Measurements from ENCODE around the gene USPL1. TPM values are rescaled to one million over a fixed set of nuclear protein-coding genes. Genes with fewer than 3 reads are reported as not detected.

Gene USPL1
- total RNA-seq, 4 donors from 2014 or later = 14.2 to 18.4 (median 15.6) TPM

- Histone ChIP-seq H3K4me3 (no peak overlapping the region), H3K36me3 (peaks cover 0 to 53% of the 10 kb centered on the region in 2 donors), H3K27ac (no peak overlapping the region), H3K27me3 (no peaks in the 10 kb centered on the region), H3K4me1 (peaks cover 8 to 15% of the 10 kb centered on the region in 2 donors), H3K9me3 (no peaks in the 10 kb centered on the region)
- intact Hi-C loops (cut with DNase I; ENCODE audit: low total_unique reads) (no loop called here), in situ Hi-C loops (cut with MboI; ENCODE audit: low sequenced_read_pairs in 4 of 4) (no loop called here)
- DNase-seq (no peak), ATAC-seq (no peak)
- TF ChIP-seq CTCF (IDR thresholded peaks at IDR 0.05 in 4 of 5, conservative IDR thresholded peaks at IDR 0.05 in 1 of 5) = no peak
- no peak for TF ChIP-seq POLR2A (IDR thresholded peaks at IDR 0.05)
These were observed 38.5 kb downstream of the USPL1 start for GRCh38 chr13:30656178-30656577.

DNA sequence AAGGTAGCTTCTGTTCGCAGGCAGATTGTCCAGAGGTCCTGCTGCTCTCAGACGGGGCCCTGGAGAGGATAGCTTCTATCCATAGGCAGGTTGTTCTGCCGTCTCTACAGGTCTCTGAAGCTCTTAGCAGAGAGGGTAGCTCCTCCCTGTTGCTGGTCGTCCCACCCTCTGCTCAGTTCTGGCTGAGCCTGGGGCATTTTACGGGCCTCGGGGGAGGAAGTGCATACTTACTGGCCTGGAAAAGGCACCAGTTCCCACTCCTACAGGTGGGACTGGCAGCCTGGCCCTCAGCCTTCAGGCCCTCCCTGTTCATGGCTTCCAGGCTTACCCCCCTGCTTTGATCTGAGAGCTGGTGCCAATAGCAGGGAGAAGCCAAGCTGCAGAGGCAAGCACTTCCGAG, 42.3 kb downstream of the USPL1 start:
- Histone ChIP-seq H3K4me1 (peaks cover 5 to 9% of the 10 kb centered on the region in 2 donors), H3K9me3 (no peaks in the 10 kb centered on the region), H3K27me3 (no peaks in the 10 kb centered on the region), H3K27ac (no peak overlapping the region), H3K36me3 (peaks cover 0 to 38% of the 10 kb centered on the region in 2 donors), H3K4me3 (no peak overlapping the region)
- no peak for ATAC-seq
- in situ Hi-C loops (cut with MboI; ENCODE audit: low sequenced_read_pairs in 4 of 4) (no loop called here), intact Hi-C loops (cut with DNase I; ENCODE audit: low total_unique reads) (no loop called here)
- TF ChIP-seq CTCF (IDR thresholded peaks at IDR 0.05 in 4 of 5, conservative IDR thresholded peaks at IDR 0.05 in 1 of 5) (no peak), POLR2A (IDR thresholded peaks at IDR 0.05) (no peak)
- no peak for DNase-seq

- H3K9me3 ChIP-seq = no peaks in the 10 kb centered on the region
- H3K27ac ChIP-seq = no peak overlapping the region
- intact Hi-C loops (cut with DNase I; ENCODE audit: low total_unique reads) (no loop called here), in situ Hi-C loops (cut with MboI; ENCODE audit: low sequenced_read_pairs in 4 of 4) (no loop called here)
- H3K4me3 ChIP-seq = no peak overlapping the region
- no peaks in the 10 kb centered on the region for H3K27me3 ChIP-seq
- TF ChIP-seq CTCF (IDR thresholded peaks at IDR 0.05 in 4 of 5, conservative IDR thresholded peaks at IDR 0.05 in 1 of 5) (no peak), POLR2A (IDR thresholded peaks at IDR 0.05) (no peak)
- no peak for DNase-seq
- peaks cover 0 to 31% of the 10 kb centered on the region in 2 donors for H3K36me3 ChIP-seq
- peaks cover 5 to 9% of the 10 kb centered on the region in 2 donors for H3K4me1 ChIP-seq
- ATAC-seq = no peak
These were observed 43.1 kb downstream of the USPL1 start for GRCh38 chr13:30660796-30661195.

GRCh38 chr13:30664689-30665275, 47.1 kb downstream of the USPL1 start:
- Histone ChIP-seq H3K4me3 (no peak overlapping the region), H3K27ac (no peak overlapping the region), H3K4me1 (peaks cover under 1 to 7% of the 10 kb centered on the region in 2 donors), H3K9me3 (no peaks in the 10 kb centered on the region), H3K36me3 (no peaks in the 10 kb centered on the region), H3K27me3 (no peaks in the 10 kb centered on the region)
- intact Hi-C loops (cut with DNase I; ENCODE audit: low total_unique reads) (no loop called here), in situ Hi-C loops (cut with MboI; ENCODE audit: low sequenced_read_pairs in 4 of 4) (no loop called here)
- TF ChIP-seq CTCF (IDR thresholded peaks at IDR 0.05 in 4 of 5, conservative IDR thresholded peaks at IDR 0.05 in 1 of 5) (no peak), POLR2A (IDR thresholded peaks at IDR 0.05) (no peak)
- no peak for DNase-seq
- no peak for ATAC-seq

DNA sequence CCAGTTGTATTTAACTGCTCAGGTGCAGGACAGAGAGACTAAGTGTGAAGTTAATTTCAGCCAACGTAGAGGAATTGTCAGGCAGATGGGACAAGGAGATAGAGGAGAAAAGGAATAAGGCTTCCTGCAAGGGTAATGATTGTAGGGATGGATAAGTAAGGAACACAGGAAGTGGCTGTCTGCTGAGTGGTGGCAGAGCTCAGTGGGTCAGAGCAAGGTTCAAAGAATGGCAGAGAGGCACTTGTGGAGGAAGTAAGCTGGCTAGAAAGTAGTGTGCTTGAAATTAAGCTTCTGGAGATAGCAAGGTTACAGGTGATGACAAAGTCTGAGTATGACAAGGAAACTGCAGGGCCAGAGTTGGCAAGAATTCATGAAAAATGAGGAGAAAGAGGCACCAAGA, 47.9 kb downstream of the USPL1 start:
- no peak overlapping the region for H3K4me3 ChIP-seq
- H3K4me1 ChIP-seq = no peaks in the 10 kb centered on the region
- no peak overlapping the region for H3K27ac ChIP-seq
- no peaks in the 10 kb centered on the region for H3K36me3 ChIP-seq
- DNase-seq (no peak), ATAC-seq (no peak)
- H3K9me3 ChIP-seq = no peaks in the 10 kb centered on the region
- no peaks in the 10 kb centered on the region for H3K27me3 ChIP-seq
- TF ChIP-seq CTCF (IDR thresholded peaks at IDR 0.05 in 4 of 5, conservative IDR thresholded peaks at IDR 0.05 in 1 of 5) (no peak), POLR2A (IDR thresholded peaks at IDR 0.05) (no peak)
- in situ Hi-C loops (cut with MboI; ENCODE audit: low sequenced_read_pairs in 4 of 4) = no loop called here
- intact Hi-C loops (cut with DNase I; ENCODE audit: low total_unique reads) = no loop called here
